Activated T-helper 17 cell treated with anti-CD3 and anti-CD28 coated beads, Interleukin-2, amount 50 U/mL, for 72 hours (primary cell): Measurements from ENCODE around the gene EPB42. TPM values are rescaled to one million over a fixed set of nuclear protein-coding genes. Genes with fewer than 3 reads are reported as not detected.

Source experiments
- ATAC-seq: fragments of 150-1000 bp; cut with Tn5 transposase; replicated peaks from 2 replicates; pipeline ENCODE4 v1.10.0; 2021; ENCODE audit warnings: mild to moderate bottlenecking, moderate library complexity
- H3K27ac Mint-ChIP-seq: one replicate; pipeline ENCODE4 v1.8.0; 2022; ENCODE audit warnings: mixed read lengths
- H3K27me3 Mint-ChIP-seq: one replicate; pipeline ENCODE4 v1.8.0; 2022; ENCODE audit warnings: mixed read lengths
- H3K36me3 Mint-ChIP-seq: one replicate; pipeline ENCODE4 v1.8.0; 2022; ENCODE audit warnings: low read depth, mild to moderate bottlenecking, mixed read lengths
- H3K4me1 Mint-ChIP-seq: one replicate; pipeline ENCODE4 v1.8.0; 2022; ENCODE audit warnings: mixed read lengths
- H3K4me3 Mint-ChIP-seq: one replicate; pipeline ENCODE4 v1.8.0; 2022; ENCODE audit warnings: mild to moderate bottlenecking, mixed read lengths
- H3K9me3 Mint-ChIP-seq: one replicate; pipeline ENCODE4 v1.8.0; 2022; ENCODE audit warnings: mixed read lengths
- total RNA-seq, 2 donors: library from RNA; stranded (reverse); gene quantifications; one replicate each; pipeline ENCODE4 v1.2.3, GENCODE V29; 2022

The EPB42 gene
- not detected for total RNA-seq

DNA sequence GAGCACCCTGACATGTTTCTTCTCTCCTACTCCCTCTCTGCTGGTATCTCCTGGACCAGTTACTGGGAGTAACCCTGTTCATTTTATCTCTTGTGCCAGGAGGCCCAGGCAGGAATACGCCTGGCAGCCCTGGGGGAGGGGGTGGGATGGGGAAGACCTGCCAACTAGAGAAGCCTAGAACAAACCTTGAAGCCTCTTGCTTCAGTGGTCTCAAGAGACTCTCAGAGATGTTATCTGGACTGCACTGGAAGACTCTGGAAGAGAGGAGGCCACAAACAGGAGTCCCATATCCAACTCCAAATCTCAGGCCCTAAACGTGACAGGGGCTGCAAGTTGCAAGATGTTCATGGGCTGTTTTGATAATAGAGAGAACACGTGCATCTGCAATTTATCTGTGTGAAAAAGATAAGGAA, at the start of gene EPB42:
Gene EPB42, minus strand, starts transcription at position 28 of the 413 bp plus-strand sequence. CDS start 193 bp downstream, outside the sequence.
- Mint-ChIP-seq H3K36me3 (no peaks in the 10 kb centered on the region), H3K4me3 (no peak within 1 kb of the TSS), H3K9me3 (no peaks in the 10 kb centered on the region), H3K4me1 (peaks cover 5% of the 10 kb centered on the region), H3K27ac (no peak within 1 kb of the TSS), H3K27me3 (peaks cover 16% of the 10 kb centered on the region)
- no peak for ATAC-seq

GRCh38 chr15:43270113-43270665, 49.4 kb upstream of the EPB42 start:
- Mint-ChIP-seq H3K27ac (no peak overlapping the region), H3K9me3 (no peaks in the 10 kb centered on the region), H3K4me1 (no peaks in the 10 kb centered on the region), H3K4me3 (no peak overlapping the region), H3K27me3 (peaks cover 29% of the 10 kb centered on the region), H3K36me3 (no peaks in the 10 kb centered on the region)
- no peak for ATAC-seq

DNA sequence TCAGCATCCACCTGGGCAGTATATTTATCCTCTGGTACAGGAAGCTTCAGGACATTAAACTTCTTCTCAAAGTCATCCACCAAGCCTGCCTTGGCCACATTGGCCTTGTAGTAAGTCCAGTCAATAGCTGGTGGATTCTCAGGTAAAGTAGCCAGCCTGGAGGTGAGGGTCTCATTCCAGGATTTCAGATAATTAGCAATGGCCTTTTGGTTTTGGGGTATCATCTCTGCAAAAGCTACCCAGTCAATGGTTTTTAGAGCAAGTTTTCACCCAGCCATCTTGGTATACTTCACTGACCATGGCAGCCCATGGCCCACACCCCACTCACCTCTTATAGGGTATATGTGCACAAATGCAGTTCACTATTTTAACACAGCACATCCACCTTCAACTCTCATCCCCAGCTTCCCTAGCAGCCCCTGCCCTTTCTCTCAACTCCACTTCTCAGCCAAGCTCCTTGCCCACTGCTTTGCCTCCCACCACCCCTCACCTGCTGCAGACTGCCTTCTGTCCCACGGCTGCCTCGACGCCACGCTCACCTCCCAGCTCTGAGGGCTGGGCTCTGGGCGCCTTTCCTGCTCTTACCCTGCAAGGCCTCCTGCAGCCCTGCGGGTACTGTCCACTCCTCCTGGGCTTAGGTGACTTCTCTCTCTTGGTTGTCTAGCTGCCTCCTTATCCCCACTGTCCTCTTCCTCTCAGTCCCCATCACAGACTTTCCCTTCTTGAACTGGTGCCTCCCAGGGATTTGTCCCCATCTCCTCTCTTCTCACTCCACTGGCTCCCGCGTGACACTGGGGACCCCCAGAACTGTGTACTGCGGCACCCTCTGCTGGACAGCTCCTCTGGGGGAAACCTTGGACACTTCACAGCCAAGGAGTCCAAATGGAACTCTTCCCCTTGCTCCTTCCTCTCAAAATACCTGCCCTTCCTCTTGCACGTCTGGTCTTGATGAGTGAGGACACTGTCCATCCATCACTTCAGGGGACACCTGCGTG, 47.6 kb upstream of the EPB42 start:
- H3K4me3 Mint-ChIP-seq = no peak overlapping the region
- no peaks in the 10 kb centered on the region for H3K4me1 Mint-ChIP-seq
- H3K27ac Mint-ChIP-seq = no peak overlapping the region
- ATAC-seq = peak; percentile 52
- peaks cover 23% of the 10 kb centered on the region for H3K27me3 Mint-ChIP-seq
- no peaks in the 10 kb centered on the region for H3K9me3 Mint-ChIP-seq
- no peaks in the 10 kb centered on the region for H3K36me3 Mint-ChIP-seq

GRCh38 chr15:43267439-43267838, 46.6 kb upstream of the EPB42 start:
- Mint-ChIP-seq H3K36me3 (no peaks in the 10 kb centered on the region), H3K9me3 (no peaks in the 10 kb centered on the region), H3K27me3 (peaks cover 26% of the 10 kb centered on the region), H3K27ac (no peak overlapping the region), H3K4me1 (no peaks in the 10 kb centered on the region), H3K4me3 (no peak overlapping the region)
- ATAC-seq = no peak

DNA sequence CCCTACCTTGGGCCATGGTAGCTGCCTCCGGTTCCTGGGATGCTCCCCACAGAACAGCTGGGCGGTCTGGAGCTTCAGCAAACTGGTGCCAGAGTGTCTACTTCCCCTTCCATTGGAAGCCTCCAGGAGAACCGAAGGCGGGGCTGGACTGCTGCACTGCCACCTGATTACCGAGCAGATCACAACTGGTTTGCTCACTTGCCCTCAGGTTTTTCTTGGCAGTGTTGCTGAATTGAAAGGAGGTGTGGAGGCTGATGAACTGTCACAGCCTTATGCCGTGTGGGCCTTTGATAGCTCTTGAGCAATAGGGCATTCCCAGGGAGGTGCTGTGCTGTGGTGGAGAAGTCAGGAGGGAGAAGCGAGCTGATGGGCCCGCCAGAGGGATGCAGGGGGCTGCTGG, 46.0 kb upstream of the EPB42 start, which contains the start of gene TGM5:
Gene TGM5, minus strand, starts transcription at position 95 of the 400 bp plus-strand sequence. Its CDS starts 79 bp downstream, at position 16.
- H3K4me1 Mint-ChIP-seq = no peaks in the 10 kb centered on the region
- no peaks in the 10 kb centered on the region for H3K36me3 Mint-ChIP-seq
- no peak for ATAC-seq
- no peak within 1 kb of the TSS for H3K27ac Mint-ChIP-seq
- no peaks in the 10 kb centered on the region for H3K9me3 Mint-ChIP-seq
- H3K27me3 Mint-ChIP-seq = peaks cover 22% of the 10 kb centered on the region
- no peak within 1 kb of the TSS for H3K4me3 Mint-ChIP-seq

- H3K27me3 Mint-ChIP-seq = peaks cover 26% of the 10 kb centered on the region
- no peak overlapping the region for H3K27ac Mint-ChIP-seq
- no peaks in the 10 kb centered on the region for H3K36me3 Mint-ChIP-seq
- no peak overlapping the region for H3K4me3 Mint-ChIP-seq
- ATAC-seq = no peak
- H3K4me1 Mint-ChIP-seq = no peaks in the 10 kb centered on the region
- no peaks in the 10 kb centered on the region for H3K9me3 Mint-ChIP-seq
Measured at GRCh38 chr15:43266386-43266785, 45.6 kb upstream of the EPB42 start.

- ATAC-seq = no peak
- H3K4me1 Mint-ChIP-seq = no peaks in the 10 kb centered on the region
- H3K27ac Mint-ChIP-seq = no peak overlapping the region
- H3K27me3 Mint-ChIP-seq = peaks cover 14% of the 10 kb centered on the region
- H3K36me3 Mint-ChIP-seq = no peaks in the 10 kb centered on the region
- H3K9me3 Mint-ChIP-seq = no peaks in the 10 kb centered on the region
- H3K4me3 Mint-ChIP-seq = no peak overlapping the region
Measured at GRCh38 chr15:43260011-43260615, 39.3 kb upstream of the EPB42 start.

DNA sequence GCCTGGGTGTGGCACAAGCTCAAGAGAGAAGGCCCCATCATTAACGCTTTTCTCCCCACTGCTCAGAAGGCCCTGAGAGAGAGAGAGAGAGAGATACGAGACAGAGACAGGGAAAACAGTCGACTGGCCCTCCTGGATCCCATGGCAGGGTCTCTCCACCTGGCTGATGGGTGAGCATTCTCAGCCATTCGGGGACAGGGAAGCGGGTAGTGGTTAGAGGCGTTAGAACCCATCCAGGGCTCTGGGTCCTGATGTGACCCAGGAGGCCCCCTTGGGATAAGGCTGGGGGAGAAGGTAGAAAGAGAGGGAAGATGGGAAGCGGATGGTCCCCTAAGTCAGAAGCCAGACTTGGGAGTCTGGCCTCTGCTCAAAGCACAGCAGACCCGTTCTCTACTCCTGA, 38.0 kb upstream of the EPB42 start:
- H3K4me1 Mint-ChIP-seq = peaks cover 4% of the 10 kb centered on the region

GRCh38 chr15:43256341-43256740, 35.5 kb upstream of the EPB42 start:
- Mint-ChIP-seq H3K4me1 (peaks cover 20% of the 10 kb centered on the region), H3K36me3 (no peaks in the 10 kb centered on the region), H3K27ac (no peak overlapping the region), H3K27me3 (peaks cover 4% of the 10 kb centered on the region), H3K9me3 (no peaks in the 10 kb centered on the region), H3K4me3 (no peak overlapping the region)
- no peak for ATAC-seq

More for the DNA sequence above, 38.0 kb upstream of the EPB42 start:
- no peak overlapping the region for H3K27ac Mint-ChIP-seq
- H3K36me3 Mint-ChIP-seq = no peaks in the 10 kb centered on the region
- no peaks in the 10 kb centered on the region for H3K9me3 Mint-ChIP-seq
- H3K27me3 Mint-ChIP-seq = peaks cover 11% of the 10 kb centered on the region
- ATAC-seq = no peak
- no peak overlapping the region for H3K4me3 Mint-ChIP-seq

GRCh38 chr15:43255376-43255775, 34.6 kb upstream of the EPB42 start:
- no peaks in the 10 kb centered on the region for H3K9me3 Mint-ChIP-seq
- H3K36me3 Mint-ChIP-seq = no peaks in the 10 kb centered on the region
- H3K4me3 Mint-ChIP-seq = no peak overlapping the region
- peaks cover 20% of the 10 kb centered on the region for H3K4me1 Mint-ChIP-seq
- peak overlapping the region; percentile 20 for H3K27ac Mint-ChIP-seq
- no peak for ATAC-seq
- H3K27me3 Mint-ChIP-seq = peaks cover 4% of the 10 kb centered on the region

GRCh38 chr15:43253431-43254403, 32.9 kb upstream of the EPB42 start:
- H3K27ac Mint-ChIP-seq = peak overlapping the region; percentile 47
- peaks cover 20% of the 10 kb centered on the region for H3K4me1 Mint-ChIP-seq
- no peaks in the 10 kb centered on the region for H3K9me3 Mint-ChIP-seq
- H3K4me3 Mint-ChIP-seq = peak overlapping the region; percentile 41
- peak; percentile 69 for ATAC-seq
- H3K36me3 Mint-ChIP-seq = no peaks in the 10 kb centered on the region
- peaks cover 4% of the 10 kb centered on the region for H3K27me3 Mint-ChIP-seq

- Mint-ChIP-seq H3K27ac (peak overlapping the region; percentile 91), H3K27me3 (peaks cover 4% of the 10 kb centered on the region), H3K36me3 (no peaks in the 10 kb centered on the region), H3K4me3 (peak overlapping the region; percentile 34), H3K9me3 (no peaks in the 10 kb centered on the region), H3K4me1 (peaks cover 20% of the 10 kb centered on the region)
- ATAC-seq = peak; percentile 61
Measured at GRCh38 chr15:43251871-43252250, 31.0 kb upstream of the EPB42 start.

DNA sequence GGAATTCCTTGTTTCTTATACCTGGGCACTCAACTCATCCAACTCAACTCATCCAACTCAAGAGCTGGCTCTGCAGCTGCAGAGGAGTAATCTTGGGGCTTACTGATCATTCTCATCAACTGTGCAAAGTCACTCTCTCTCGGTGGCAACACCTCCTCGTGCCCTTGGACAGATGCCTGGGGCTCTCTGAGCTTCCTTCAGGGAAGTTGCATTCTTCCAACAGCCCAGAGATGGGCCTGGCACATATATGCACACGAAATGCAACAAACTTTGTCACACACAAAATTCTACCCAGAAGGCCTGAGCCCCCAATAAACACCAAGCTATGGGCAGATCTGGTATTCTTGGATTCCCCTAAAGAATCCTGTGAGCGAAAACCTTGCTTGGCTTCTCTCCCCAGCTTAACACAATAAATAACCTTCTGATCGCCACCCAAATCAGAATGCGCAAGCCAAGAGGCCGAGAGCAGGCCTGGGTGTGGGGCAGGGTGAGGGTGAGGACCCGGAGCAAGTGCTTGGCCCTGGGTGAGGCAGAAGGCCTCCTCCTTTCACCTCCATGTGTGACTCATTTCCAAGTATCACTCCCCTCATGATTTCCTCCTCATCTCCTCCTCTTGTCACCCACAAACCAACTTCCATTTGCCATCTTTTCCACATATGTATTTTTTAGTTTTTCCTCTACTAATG, 30.5 kb upstream of the EPB42 start:
- ATAC-seq = peak; percentile 59
- H3K27me3 Mint-ChIP-seq = peaks cover 2% of the 10 kb centered on the region
- peak overlapping the region; percentile 91 for H3K27ac Mint-ChIP-seq
- peak overlapping the region; percentile 34 for H3K4me3 Mint-ChIP-seq
- H3K36me3 Mint-ChIP-seq = no peaks in the 10 kb centered on the region
- no peaks in the 10 kb centered on the region for H3K9me3 Mint-ChIP-seq
- peaks cover 20% of the 10 kb centered on the region for H3K4me1 Mint-ChIP-seq
